HG03575 (cell line): Measurements from ENCODE around the gene MED25.

Experiments
- ATAC-seq: cut with Tn5 transposase; IDR thresholded peaks from one replicate; pipeline ENCODE4 v1.9.1; 2021; ENCODE audit not compliant: unreplicated experiment, insufficient number of reproducible peaks, low FRiP score; ENCODE audit errors: extremely low read depth

The MED25 gene

GRCh38 chr19:49878744-49879070 is 60.6 kb downstream of the MED25 start:
- no peak for ATAC-seq

GRCh38 chr19:49879243-49879963 is 61.3 kb downstream of the MED25 start:
- no peak for ATAC-seq

- no peak for ATAC-seq
Measured at GRCh38 chr19:49880162-49880869, 62.2 kb downstream of the MED25 start.

GRCh38 chr19:49881186-49881585 is 63.1 kb downstream of the MED25 start:
- no peak for ATAC-seq

- ATAC-seq: no peak
Measured at GRCh38 chr19:49881672-49882394, 63.7 kb downstream of the MED25 start.

GRCh38 chr19:49882643-49883042 is 64.6 kb downstream of the MED25 start:
- no peak for ATAC-seq

- no peak for ATAC-seq
Measured at GRCh38 chr19:49883094-49883493, 65.0 kb downstream of the MED25 start.

- ATAC-seq: no peak
Measured at GRCh38 chr19:49884109-49884508, 66.0 kb downstream of the MED25 start.

- ATAC-seq: no peak
Measured at GRCh38 chr19:49884760-49885159, 66.7 kb downstream of the MED25 start.
